Type B pancreatic cell (in vitro differentiated cells): ENCODE measurements around the gene NEDD8. TPM values are rescaled to one million over a fixed set of nuclear protein-coding genes. Genes with fewer than 3 reads are reported as not detected.
A peak's percentile ranks its signal among the peaks of the same experiment; 100 is the strongest.

Source experiments
- DNase-seq: peaks from one replicate; pipeline ENCODE4 v3.0.0; 2021; ENCODE audit warnings: mixed read lengths; ENCODE audit not compliant: unreplicated experiment; ENCODE audit errors: extremely low spot score
- H3K27ac Mint-ChIP-seq: 2 replicates; pipeline ENCODE4 v1.8.0; 2021; ENCODE audit warnings: mild to moderate bottlenecking, mixed read lengths
- H3K27me3 Mint-ChIP-seq: 2 replicates; pipeline ENCODE4 v1.8.0; 2021; ENCODE audit warnings: mixed read lengths
- H3K36me3 Mint-ChIP-seq: 2 replicates; pipeline ENCODE4 v1.8.0; 2021; ENCODE audit warnings: mixed read lengths
- H3K4me1 Mint-ChIP-seq: one replicate; pipeline ENCODE4 v1.8.0; 2021; ENCODE audit warnings: mixed read lengths; ENCODE audit not compliant: unreplicated experiment
- H3K4me3 Mint-ChIP-seq: 2 replicates; pipeline ENCODE4 v1.8.0; 2021; ENCODE audit warnings: mild to moderate bottlenecking, mixed read lengths
- H3K9me3 Mint-ChIP-seq: 2 replicates; pipeline ENCODE4 v1.8.0; 2021; ENCODE audit warnings: mixed read lengths
- total RNA-seq: library from RNA; stranded (reverse); gene quantifications from 2 replicates; pipeline ENCODE4 v1.2.1, GENCODE V29; 2021; ENCODE audit warnings: low replicate concordance
- TF ChIP-seq, protein P1 (sequence below): fragments of 200-600 bp; sonication (generic); conservative IDR thresholded peaks from 2 replicates; pipeline ENCODE4 v1.5.0; 2021; ENCODE audit warnings: antibody characterized with exemption, mild to moderate bottlenecking

NEDD8 gene
- total RNA-seq, 1 donor from 2014 or later: 161 TPM

DNA sequence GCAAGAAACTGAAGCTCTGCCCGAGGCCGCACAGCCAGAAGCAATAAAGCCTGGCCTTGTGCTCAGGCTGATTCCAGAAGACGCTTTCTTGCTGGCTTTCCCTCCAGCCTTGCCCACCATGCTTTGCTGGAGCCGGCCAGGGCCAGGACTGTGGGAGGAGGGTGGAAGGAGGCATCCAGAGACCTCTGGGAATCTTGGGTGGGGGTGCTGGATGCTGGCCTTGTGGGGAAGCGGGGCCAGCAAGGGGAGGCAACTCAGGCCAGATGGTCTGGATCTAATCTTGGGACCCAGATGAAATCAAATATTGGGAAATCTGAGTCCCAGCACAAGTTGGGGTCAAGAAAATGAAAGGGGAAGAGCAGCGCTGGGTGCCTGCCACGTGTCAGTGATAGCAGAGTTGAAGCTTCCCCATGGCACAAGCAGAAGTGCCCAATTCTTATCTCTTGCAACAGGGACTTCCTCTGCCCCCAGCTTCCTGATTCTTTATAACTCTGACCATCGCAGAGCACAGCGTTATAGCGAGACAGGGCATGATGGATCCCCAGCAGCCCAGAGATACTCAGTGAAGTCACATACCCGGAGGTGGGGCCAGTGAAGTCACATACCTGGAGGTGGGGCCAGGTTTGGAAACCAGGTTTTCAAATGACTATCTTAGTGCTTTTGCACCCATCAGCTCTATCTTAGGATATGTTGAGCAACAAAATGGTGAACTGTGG lies 45.6 kb upstream of the NEDD8 start:
- no peak overlapping the region for H3K4me3 Mint-ChIP-seq
- H3K36me3 Mint-ChIP-seq: peaks cover 5% of the 10 kb centered on the region
- TF ChIP-seq, protein P1, sequence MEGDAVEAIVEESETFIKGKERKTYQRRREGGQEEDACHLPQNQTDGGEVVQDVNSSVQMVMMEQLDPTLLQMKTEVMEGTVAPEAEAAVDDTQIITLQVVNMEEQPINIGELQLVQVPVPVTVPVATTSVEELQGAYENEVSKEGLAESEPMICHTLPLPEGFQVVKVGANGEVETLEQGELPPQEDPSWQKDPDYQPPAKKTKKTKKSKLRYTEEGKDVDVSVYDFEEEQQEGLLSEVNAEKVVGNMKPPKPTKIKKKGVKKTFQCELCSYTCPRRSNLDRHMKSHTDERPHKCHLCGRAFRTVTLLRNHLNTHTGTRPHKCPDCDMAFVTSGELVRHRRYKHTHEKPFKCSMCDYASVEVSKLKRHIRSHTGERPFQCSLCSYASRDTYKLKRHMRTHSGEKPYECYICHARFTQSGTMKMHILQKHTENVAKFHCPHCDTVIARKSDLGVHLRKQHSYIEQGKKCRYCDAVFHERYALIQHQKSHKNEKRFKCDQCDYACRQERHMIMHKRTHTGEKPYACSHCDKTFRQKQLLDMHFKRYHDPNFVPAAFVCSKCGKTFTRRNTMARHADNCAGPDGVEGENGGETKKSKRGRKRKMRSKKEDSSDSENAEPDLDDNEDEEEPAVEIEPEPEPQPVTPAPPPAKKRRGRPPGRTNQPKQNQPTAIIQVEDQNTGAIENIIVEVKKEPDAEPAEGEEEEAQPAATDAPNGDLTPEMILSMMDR: no peak
- no peak overlapping the region for H3K27ac Mint-ChIP-seq
- H3K9me3 Mint-ChIP-seq: no peaks in the 10 kb centered on the region
- no peak for DNase-seq
- no peaks in the 10 kb centered on the region for H3K27me3 Mint-ChIP-seq
- H3K4me1 Mint-ChIP-seq: peaks cover 4% of the 10 kb centered on the region

- DNase-seq: no peak
- TF ChIP-seq, protein P1: no peak
- Mint-ChIP-seq H3K27ac (no peak overlapping the region), H3K4me3 (no peak overlapping the region), H3K9me3 (no peaks in the 10 kb centered on the region), H3K36me3 (peaks cover 5% of the 10 kb centered on the region), H3K27me3 (no peaks in the 10 kb centered on the region), H3K4me1 (peaks cover 9% of the 10 kb centered on the region)
Measured at GRCh38 chr14:24277071-24277470, 44.9 kb upstream of the NEDD8 start.

- peaks cover 5% of the 10 kb centered on the region for H3K36me3 Mint-ChIP-seq
- H3K4me3 Mint-ChIP-seq: no peak overlapping the region
- no peak for DNase-seq
- no peaks in the 10 kb centered on the region for H3K27me3 Mint-ChIP-seq
- no peaks in the 10 kb centered on the region for H3K9me3 Mint-ChIP-seq
- TF ChIP-seq, protein P1: no peak
- H3K4me1 Mint-ChIP-seq: peaks cover 12% of the 10 kb centered on the region
- peak overlapping the region; percentile 6 for H3K27ac Mint-ChIP-seq
Measured at GRCh38 chr14:24274101-24274543, 42.0 kb upstream of the NEDD8 start.

- no peak for DNase-seq
- H3K27me3 Mint-ChIP-seq: no peaks in the 10 kb centered on the region
- peak overlapping the region; percentile 79 for H3K4me3 Mint-ChIP-seq
- no peaks in the 10 kb centered on the region for H3K9me3 Mint-ChIP-seq
- peaks cover 12% of the 10 kb centered on the region for H3K4me1 Mint-ChIP-seq
- peak overlapping the region; percentile 6 for H3K27ac Mint-ChIP-seq
- H3K36me3 Mint-ChIP-seq: peaks cover 5% of the 10 kb centered on the region
- TF ChIP-seq, protein P1: no peak
Measured at GRCh38 chr14:24273422-24273998, 41.3 kb upstream of the NEDD8 start.

- Mint-ChIP-seq H3K36me3 (peaks cover 5% of the 10 kb centered on the region), H3K27ac (peak overlapping the region; percentile 48), H3K27me3 (no peaks in the 10 kb centered on the region), H3K4me1 (peaks cover 12% of the 10 kb centered on the region), H3K4me3 (peak overlapping the region; percentile 94), H3K9me3 (no peaks in the 10 kb centered on the region)
- DNase-seq: no peak
- TF ChIP-seq, protein P1: no peak
Measured at GRCh38 chr14:24272467-24272866, 40.3 kb upstream of the NEDD8 start.
